ENCODE results near the gene KRTAP1-4.

Gene KRTAP1-4

GRCh38 chr17:41024697-41025096 lies 5.3 kb downstream of the KRTAP1-4 start:
- H4K20me1 ChIP-seq (ENCODE audit: insufficient read depth, low read length): no peaks in the 10 kb centered on the region
- no peak overlapping the region for H3K27ac ChIP-seq (ENCODE audit: low read depth, low read length, poor library complexity, severe bottlenecking)
- H3K4me3 ChIP-seq (ENCODE audit: low read depth, low read length, poor library complexity, severe bottlenecking): no peak overlapping the region
- no peaks in the 10 kb centered on the region for H3K79me2 ChIP-seq (ENCODE audit: insufficient read depth, low read length)
- no peaks in the 10 kb centered on the region for H3K27me3 ChIP-seq (ENCODE audit: insufficient read depth, low read length)
- no peaks in the 10 kb centered on the region for H3K9me3 ChIP-seq (ENCODE audit: low read length)
- no peaks in the 10 kb centered on the region for H3K4me1 ChIP-seq (ENCODE audit: insufficient read depth, low read length, severe bottlenecking)
- TF ChIP-seq EZH2 (IDR thresholded peaks at IDR 0.05; ENCODE audit: borderline replicate concordance, low read length): no peak
- TF ChIP-seq, protein P1, sequence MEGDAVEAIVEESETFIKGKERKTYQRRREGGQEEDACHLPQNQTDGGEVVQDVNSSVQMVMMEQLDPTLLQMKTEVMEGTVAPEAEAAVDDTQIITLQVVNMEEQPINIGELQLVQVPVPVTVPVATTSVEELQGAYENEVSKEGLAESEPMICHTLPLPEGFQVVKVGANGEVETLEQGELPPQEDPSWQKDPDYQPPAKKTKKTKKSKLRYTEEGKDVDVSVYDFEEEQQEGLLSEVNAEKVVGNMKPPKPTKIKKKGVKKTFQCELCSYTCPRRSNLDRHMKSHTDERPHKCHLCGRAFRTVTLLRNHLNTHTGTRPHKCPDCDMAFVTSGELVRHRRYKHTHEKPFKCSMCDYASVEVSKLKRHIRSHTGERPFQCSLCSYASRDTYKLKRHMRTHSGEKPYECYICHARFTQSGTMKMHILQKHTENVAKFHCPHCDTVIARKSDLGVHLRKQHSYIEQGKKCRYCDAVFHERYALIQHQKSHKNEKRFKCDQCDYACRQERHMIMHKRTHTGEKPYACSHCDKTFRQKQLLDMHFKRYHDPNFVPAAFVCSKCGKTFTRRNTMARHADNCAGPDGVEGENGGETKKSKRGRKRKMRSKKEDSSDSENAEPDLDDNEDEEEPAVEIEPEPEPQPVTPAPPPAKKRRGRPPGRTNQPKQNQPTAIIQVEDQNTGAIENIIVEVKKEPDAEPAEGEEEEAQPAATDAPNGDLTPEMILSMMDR (IDR thresholded peaks at IDR 0.05; ENCODE audit: low read length): no peak
- no peaks in the 10 kb centered on the region for H3F3A ChIP-seq (ENCODE audit: insufficient read depth, low read length)
- no peaks in the 10 kb centered on the region for H3K9me2 ChIP-seq (ENCODE audit: low read depth, low read length)
- no peak overlapping the region for H3K4me2 ChIP-seq (ENCODE audit: low read length)
- no peak overlapping the region for H3K9ac ChIP-seq (ENCODE audit: low read length)
- no peaks in the 10 kb centered on the region for H3K36me3 ChIP-seq (ENCODE audit: insufficient read depth, low read length)
- no peak overlapping the region for H2AFZ ChIP-seq (ENCODE audit: low read length)

- no peak overlapping the region for H3K4me2 ChIP-seq (ENCODE audit: low read length)
- H3K4me1 ChIP-seq (ENCODE audit: insufficient read depth, low read length, severe bottlenecking): no peaks in the 10 kb centered on the region
- no peaks in the 10 kb centered on the region for H3K36me3 ChIP-seq (ENCODE audit: insufficient read depth, low read length)
- no peaks in the 10 kb centered on the region for H4K20me1 ChIP-seq (ENCODE audit: insufficient read depth, low read length)
- no peak overlapping the region for H3K27ac ChIP-seq (ENCODE audit: low read depth, low read length, poor library complexity, severe bottlenecking)
- H3K9me2 ChIP-seq (ENCODE audit: low read depth, low read length): no peaks in the 10 kb centered on the region
- no peaks in the 10 kb centered on the region for H3F3A ChIP-seq (ENCODE audit: insufficient read depth, low read length)
- no peak for TF ChIP-seq EZH2 (IDR thresholded peaks at IDR 0.05; ENCODE audit: borderline replicate concordance, low read length)
- TF ChIP-seq, protein P1 (IDR thresholded peaks at IDR 0.05; ENCODE audit: low read length): no peak
- H3K9me3 ChIP-seq (ENCODE audit: low read length): no peaks in the 10 kb centered on the region
- no peak overlapping the region for H2AFZ ChIP-seq (ENCODE audit: low read length)
- H3K4me3 ChIP-seq (ENCODE audit: low read depth, low read length, poor library complexity, severe bottlenecking): no peak overlapping the region
- no peak overlapping the region for H3K9ac ChIP-seq (ENCODE audit: low read length)
- H3K27me3 ChIP-seq (ENCODE audit: insufficient read depth, low read length): no peaks in the 10 kb centered on the region
- H3K79me2 ChIP-seq (ENCODE audit: insufficient read depth, low read length): no peaks in the 10 kb centered on the region
Observed at GRCh38 chr17:41020336-41020735, 9.7 kb downstream of the KRTAP1-4 start.

DNA sequence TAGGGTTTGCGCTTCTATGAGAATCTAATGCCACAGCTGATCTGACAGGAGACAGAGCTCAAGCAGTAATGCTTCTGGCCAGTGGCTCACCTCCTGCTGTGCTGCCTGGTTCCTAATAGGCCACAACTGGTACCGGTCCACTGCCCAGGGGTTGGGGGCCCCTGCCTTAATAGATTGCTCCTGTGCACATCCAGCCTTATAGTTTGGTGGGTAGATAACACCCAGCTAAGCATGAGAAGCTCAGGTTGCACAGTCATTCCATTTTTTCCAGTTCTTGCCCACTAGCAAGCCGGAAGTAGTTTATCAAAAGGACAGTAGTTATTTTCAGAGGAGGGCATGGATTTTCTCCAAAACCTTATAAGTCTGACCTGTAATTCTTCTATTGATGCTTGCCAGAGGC lies 10.6 kb downstream of the KRTAP1-4 start:
- Histone ChIP-seq H3F3A (ENCODE audit: insufficient read depth, low read length) (no peaks in the 10 kb centered on the region), H3K4me2 (ENCODE audit: low read length) (no peak overlapping the region), H3K4me3 (ENCODE audit: low read depth, low read length, poor library complexity, severe bottlenecking) (no peak overlapping the region), H4K20me1 (ENCODE audit: insufficient read depth, low read length) (no peaks in the 10 kb centered on the region), H3K9ac (ENCODE audit: low read length) (no peak overlapping the region), H3K9me3 (ENCODE audit: low read length) (no peaks in the 10 kb centered on the region), H2AFZ (ENCODE audit: low read length) (no peak overlapping the region), H3K9me2 (ENCODE audit: low read depth, low read length) (no peaks in the 10 kb centered on the region), H3K79me2 (ENCODE audit: insufficient read depth, low read length) (no peaks in the 10 kb centered on the region), H3K36me3 (ENCODE audit: insufficient read depth, low read length) (no peaks in the 10 kb centered on the region), H3K27ac (ENCODE audit: low read depth, low read length, poor library complexity, severe bottlenecking) (no peak overlapping the region), H3K4me1 (ENCODE audit: insufficient read depth, low read length, severe bottlenecking) (no peaks in the 10 kb centered on the region), H3K27me3 (ENCODE audit: insufficient read depth, low read length) (no peaks in the 10 kb centered on the region)
- no peak for TF ChIP-seq EZH2 (IDR thresholded peaks at IDR 0.05; ENCODE audit: borderline replicate concordance, low read length)
- TF ChIP-seq, protein P1 (IDR thresholded peaks at IDR 0.05; ENCODE audit: low read length): no peak
